Measurements from ENCODE around the gene ZNF112.

The ZNF112 gene

DNA sequence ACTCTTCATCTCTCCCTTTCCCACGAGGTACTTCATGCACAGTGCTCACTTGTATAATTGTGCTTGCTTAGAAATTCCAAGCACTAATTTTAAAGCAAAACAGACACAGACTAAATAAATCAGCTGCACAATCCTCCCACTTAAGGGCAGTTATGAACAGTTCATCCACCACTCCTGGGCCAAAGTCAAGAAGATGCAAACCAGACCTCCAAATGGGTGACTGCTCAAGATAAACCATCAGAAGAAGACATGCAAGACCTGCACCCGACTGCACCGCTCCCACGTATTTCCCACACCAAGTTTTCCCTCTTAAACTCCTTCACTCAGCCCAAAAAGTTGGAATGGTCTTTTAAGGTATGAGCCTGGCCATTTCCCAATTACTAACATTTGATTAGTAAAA, 71.5 kb downstream of the ZNF112 start:
- DNase-seq (ENCODE audit: low read depth in 1 of 2, low spot score in 1 of 2): no peak

DNA sequence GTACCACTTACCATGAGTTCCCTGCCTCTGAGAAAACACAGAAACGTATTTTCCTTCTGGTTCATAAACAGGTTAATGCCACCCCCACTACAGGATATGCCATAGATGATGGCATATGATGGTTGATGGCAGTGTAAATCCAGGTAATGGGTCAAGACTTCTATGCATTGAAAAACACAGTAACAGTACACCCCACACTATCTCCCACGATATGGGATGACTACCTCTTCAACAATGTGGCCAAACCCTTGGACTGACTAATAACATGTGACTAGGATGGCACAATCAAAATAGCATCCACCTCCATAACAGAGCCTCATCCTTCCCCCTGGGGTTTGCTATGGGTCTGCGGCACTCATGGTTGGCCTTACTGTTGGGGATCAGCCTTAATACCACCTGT, 73.6 kb downstream of the ZNF112 start:
- no peak for DNase-seq (ENCODE audit: low read depth in 1 of 2, low spot score in 1 of 2)

DNA sequence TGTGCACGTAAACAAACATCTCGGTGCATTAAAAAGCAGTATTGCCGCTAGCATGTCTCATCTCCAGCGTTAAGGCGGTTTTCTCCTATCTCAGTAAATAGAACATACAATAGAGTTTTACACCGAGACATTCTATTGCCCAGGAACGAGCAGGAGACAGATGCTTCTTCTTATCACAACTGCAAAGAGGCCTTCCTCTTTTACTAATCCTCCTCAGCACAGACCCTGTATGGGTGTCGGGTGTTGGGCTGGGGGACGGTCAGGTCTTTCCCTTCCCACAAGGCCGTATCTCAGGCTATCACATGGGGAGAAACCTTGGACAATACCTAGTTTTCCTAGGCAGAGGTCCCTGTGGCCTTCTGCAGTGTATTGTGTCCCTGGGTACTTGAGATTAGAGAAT, 75.6 kb downstream of the ZNF112 start:
- no peak for DNase-seq (ENCODE audit: low read depth in 1 of 2, low spot score in 1 of 2)

DNA sequence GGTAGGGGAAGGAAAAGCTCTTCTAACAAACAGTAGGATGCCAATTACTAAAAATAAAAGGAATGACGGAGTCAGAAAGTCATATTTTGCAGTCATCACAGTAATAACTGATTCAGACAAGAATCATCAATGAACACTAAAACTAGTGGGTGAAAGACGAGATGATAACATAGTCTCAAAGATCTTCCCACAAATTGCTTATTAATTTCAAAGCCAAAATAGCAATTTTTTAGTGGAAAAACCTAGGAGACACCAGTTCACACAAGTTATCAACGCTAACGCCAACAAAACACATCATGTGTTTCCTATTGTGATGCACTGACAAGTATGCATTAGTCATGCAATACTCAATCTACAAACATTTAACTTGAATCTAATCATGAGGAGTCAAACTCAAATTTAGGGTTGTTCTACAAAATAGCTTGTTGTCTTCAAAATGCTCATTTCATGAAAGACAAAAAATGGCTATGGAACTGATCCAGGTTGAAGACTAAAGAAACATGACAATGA, 78.2 kb downstream of the ZNF112 start:
- no peak for DNase-seq (ENCODE audit: low read depth in 1 of 2, low spot score in 1 of 2)

DNA sequence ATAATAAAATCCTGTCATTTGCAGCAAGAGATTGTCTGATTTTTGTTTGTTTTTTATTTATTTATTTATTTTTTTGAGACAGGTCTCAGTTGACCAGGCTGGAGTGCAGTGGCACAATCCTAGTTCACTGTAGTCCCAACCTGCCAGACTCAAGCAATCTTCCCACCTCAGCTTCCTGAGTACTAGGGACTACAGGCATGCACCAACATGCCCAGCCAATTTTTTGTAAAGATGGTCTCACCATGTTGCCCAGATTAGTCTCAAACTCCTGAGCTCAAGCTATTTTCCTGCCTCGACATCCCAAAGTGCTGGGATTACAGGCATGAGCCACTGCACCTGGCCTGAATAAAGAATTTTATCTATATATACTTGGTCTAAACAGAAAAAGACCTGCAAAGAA, 79.1 kb downstream of the ZNF112 start:
- no peak for DNase-seq (ENCODE audit: low read depth in 1 of 2, low spot score in 1 of 2)

All from stimulated activated CD4-positive, alpha-beta T cell treated with anti-CD3 and anti-CD28 coated beads, Interleukin-15, amount 100 ng/mL, for 1 hour (primary cell).